Measurements from ENCODE around the gene CSAD.
"Not testable (repeated sequence)": the region's sequence is repeated elsewhere in the genome, so short reads cannot be mapped to it uniquely, and the experiment has no call there.

The CSAD gene

GRCh38 chr12:53197011-53197640, 16.4 kb upstream of the CSAD start:
- DNase-seq = no peak

- no peak for DNase-seq
These were observed 15.8 kb upstream of the CSAD start for GRCh38 chr12:53196486-53196885.

- no peak for DNase-seq
These were observed 15.0 kb upstream of the CSAD start for GRCh38 chr12:53195516-53196420.

- no peak for DNase-seq
These were observed 14.2 kb upstream of the CSAD start for GRCh38 chr12:53194973-53195372.

GRCh38 chr12:53193985-53194716, 13.4 kb upstream of the CSAD start:
- no peak for DNase-seq

- DNase-seq = no peak
These were observed 12.3 kb upstream of the CSAD start for GRCh38 chr12:53193040-53193439.

GRCh38 chr12:53192531-53193021, 11.9 kb upstream of the CSAD start:
- no peak for DNase-seq

GRCh38 chr12:53191885-53192530, 11.3 kb upstream of the CSAD start:
- DNase-seq = no peak

GRCh38 chr12:53191096-53191884, 10.6 kb upstream of the CSAD start:
- DNase-seq = no peak

- DNase-seq = no peak
These were observed 9.5 kb upstream of the CSAD start for GRCh38 chr12:53190108-53190729.

GRCh38 chr12:53187145-53187899, 6.6 kb upstream of the CSAD start:
- no peak for DNase-seq

- no peak for DNase-seq
These were observed 6.0 kb upstream of the CSAD start for GRCh38 chr12:53186745-53187144.

GRCh38 chr12:53185582-53186153, 4.9 kb upstream of the CSAD start:
- no peak for DNase-seq

GRCh38 chr12:53184828-53185227, 4.1 kb upstream of the CSAD start:
- DNase-seq = no peak

GRCh38 chr12:53182903-53183302, 2.2 kb upstream of the CSAD start:
- no peak for DNase-seq

- DNase-seq = no peak
These were observed 1.2 kb upstream of the CSAD start for GRCh38 chr12:53181935-53182334.

GRCh38 chr12:53180931-53181645, 363 bp upstream of the CSAD start:
- DNase-seq = no peak

- no peak for DNase-seq
These were observed 972 bp downstream of the CSAD start for GRCh38 chr12:53179687-53180219.

GRCh38 chr12:53178803-53179202, 1.9 kb downstream of the CSAD start:
- not testable (repeated sequence) for DNase-seq

Measured in NCI-H1048 (cell line).